Left colon (tissue), 2 donors: Measurements from ENCODE around the gene PPP6C. TPM values are rescaled to one million over a fixed set of nuclear protein-coding genes. Genes with fewer than 3 reads are reported as not detected.
"Not testable (repeated sequence)": the region's sequence is repeated elsewhere in the genome, so short reads cannot be mapped to it uniquely, and the experiment has no call there.

ENCODE experiments used
- ATAC-seq: fragments of 200-7000 bp; cut with Tn5 transposase; one replicate; pipeline ENCODE4 v1.9.1; 2020; ENCODE audit warnings: mild to moderate bottlenecking, moderate library complexity
- DNase-seq, 2 donors: peaks; one replicate each; pipeline ENCODE4 v3.0.0-alpha.2; 2020
- intact Hi-C, 2 donors: fragments of 100-400 bp; cut with DNase I in 1 of 2; cut with micrococcal nuclease in 1 of 2; formaldehyde crosslinking; loops; one replicate each; pipeline versions ENCODE4 v1.11.2 to v1.14.0; 2022; cut with DNase I, micrococcal nuclease
- long read RNA-seq: library from polyadenylated mRNA; unstranded; transcript quantifications from one replicate; pipeline ENCODE4 v2.0.0, GENCODE V29; 2021
- total RNA-seq, 2 donors: library from RNA; stranded (reverse); fragmentation: NEBNext Ultra II Directional; extraction: Animal tissue kit (Norgen Biotek cat#: 25700); gene quantifications; one replicate each; pipeline ENCODE4 v1.2.1, GENCODE V29; 2021
- donor health status: DM: no; HTN: no; CAD: no.
- donor health status: DM: yes; HTN: yes; CAD: no.

Gene PPP6C
- total RNA-seq: 10 to 100 TPM; 51.1 to 53.3 TPM
- long read RNA-seq, full-length matches to known transcripts: 44 of 53 reads
- long read RNA-seq, partial matches to known transcripts: 1 of 53 reads
- long read RNA-seq, other reads (novel, unspliced or antisense): 8 of 53 reads

DNA sequence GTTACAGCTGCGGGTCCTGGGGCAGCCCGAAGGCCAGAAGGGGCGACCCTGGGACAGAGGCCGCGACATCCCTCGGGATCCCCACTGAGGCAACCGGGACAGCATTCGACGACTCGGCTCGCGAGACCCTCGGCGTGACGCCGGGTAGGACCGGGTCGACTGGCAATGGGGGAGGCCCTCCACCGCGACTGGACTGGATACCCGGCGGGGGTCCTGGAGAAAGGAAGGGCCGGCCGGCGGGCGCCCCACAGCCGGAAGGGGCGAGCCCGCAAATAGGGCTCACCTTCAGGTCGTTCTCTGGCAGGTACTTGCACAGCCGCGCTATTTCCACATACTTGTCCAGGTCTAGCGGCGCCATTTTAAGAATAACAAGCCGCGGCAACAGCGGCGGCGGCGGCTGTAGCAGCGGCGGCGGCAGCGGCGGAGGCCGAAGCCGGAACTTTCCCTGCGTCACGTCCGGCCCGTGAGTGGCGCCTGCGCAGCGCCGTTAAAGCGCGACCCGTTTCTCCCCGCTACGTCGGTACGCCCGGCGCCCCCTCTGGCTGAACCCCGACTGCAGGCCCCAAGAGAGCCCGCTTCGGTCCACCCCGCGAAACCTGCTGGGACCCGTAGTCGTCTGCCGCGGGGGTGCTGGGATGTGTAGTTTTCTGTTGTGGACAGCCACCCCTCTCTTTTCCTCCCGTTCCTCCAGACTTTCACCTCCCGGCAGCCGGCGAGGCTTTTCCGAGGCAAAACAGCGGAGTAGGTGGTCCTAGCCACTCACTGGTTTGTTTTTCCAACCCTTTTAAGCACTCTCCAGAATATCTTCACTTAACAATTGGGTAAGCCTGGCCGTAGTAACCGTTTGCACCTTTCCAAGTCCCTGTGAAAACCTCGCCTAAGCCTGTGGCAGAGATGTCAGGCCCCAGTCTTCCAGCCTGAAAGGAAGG, at the start of gene PPP6C:
PPP6C (minus strand) TSS at position 443 of the 929 bp plus-strand sequence; CDS start at position 358, 85 bp downstream.
- intact Hi-C loops: no loop called here
- DNase-seq: peak; percentile 98 to 99
- ATAC-seq: peak; percentile 97

DNA sequence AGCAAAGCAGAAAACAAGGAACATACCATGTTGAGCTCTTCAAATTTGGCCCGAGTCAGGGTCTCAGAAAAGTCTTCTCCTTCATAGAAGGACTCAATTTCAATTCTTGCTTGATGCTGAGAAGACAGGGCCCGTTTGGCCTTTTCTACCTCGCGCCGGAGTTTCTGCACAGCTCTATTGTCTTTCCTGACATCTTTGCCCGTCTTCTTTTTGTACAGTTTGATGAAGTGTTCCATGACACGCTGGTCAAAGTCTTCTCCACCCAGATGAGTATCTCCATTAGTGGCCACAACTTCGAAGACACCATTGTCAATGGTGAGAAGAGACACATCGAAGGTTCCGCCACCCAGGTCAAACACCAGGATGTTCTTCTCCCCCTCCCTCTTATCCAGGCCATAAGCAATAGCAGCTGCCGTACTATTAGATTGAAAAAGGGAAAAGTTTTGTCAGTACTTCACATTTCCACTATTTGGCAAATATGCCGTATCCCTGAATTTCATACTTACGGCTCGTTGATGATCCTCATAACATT, 49.4 kb upstream of the PPP6C start:
- intact Hi-C loops: no loop called here
- DNase-seq (no peak), ATAC-seq (no peak)

DNA sequence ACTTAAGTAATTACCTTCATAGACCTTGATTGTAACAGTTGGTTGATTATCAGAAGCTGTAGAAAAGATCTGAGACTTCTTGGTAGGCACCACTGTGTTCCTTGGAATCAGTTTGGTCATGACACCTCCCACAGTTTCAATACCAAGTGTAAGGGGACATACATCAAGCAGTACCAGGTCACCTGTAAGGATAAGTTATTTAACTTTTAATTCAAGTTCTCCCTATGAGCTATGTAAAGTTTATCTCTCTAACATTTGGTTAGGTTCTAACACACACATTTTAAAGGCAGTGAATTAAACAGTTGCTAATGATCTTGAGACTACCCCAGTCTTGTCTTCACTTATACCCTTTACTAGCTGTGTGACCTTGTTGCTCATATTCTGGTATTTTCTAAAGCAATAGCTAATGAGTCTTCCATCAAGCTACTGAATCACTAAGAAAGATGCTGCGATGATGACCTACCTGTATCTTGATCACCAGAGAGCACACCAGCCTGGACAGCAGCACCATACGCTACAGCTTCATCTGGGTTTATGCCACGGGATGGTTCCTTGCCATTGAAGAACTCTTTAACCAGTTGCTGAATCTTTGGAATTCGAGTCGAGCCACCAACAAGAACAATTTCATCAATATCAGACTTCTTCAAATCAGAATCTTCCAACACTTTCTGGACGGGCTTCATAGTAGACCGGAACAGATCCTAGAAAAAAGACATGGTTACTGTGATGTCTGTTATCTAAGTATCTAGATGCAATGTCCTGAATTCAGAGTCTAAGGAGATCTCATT, 48.7 kb upstream of the PPP6C start:
- no peak for ATAC-seq
- no peak for DNase-seq
- intact Hi-C loops: no loop called here

DNA sequence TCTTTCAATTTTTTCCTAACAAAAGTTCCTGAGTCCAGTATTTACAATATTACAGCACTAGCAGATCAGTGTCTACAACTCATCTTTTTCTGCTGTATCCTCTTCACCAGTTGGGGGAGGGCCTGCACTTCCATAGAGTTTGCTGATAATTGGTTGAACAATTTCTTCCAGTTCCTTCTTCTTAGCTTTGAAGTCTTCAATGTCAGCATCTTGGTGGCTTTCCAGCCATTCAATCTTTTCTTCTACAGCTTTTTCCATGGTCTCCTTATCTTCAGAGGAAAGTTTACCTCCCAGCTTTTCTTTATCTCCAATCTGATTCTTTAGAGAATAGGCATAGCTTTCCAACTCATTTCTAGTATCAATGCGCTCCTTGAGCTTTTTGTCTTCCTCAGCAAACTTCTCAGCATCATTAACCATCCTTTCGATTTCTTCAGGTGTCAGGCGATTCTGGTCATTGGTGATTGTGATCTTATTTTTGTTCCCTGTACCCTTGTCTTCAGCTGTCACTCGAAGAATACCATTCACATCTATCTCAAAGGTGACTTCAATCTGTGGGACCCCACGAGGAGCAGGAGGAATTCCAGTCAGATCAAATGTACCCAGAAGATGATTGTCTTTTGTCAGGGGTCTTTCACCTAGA, 47.0 kb upstream of the PPP6C start:
- intact Hi-C loops, DNase-seq, ATAC-seq: not testable (repeated sequence)

DNA sequence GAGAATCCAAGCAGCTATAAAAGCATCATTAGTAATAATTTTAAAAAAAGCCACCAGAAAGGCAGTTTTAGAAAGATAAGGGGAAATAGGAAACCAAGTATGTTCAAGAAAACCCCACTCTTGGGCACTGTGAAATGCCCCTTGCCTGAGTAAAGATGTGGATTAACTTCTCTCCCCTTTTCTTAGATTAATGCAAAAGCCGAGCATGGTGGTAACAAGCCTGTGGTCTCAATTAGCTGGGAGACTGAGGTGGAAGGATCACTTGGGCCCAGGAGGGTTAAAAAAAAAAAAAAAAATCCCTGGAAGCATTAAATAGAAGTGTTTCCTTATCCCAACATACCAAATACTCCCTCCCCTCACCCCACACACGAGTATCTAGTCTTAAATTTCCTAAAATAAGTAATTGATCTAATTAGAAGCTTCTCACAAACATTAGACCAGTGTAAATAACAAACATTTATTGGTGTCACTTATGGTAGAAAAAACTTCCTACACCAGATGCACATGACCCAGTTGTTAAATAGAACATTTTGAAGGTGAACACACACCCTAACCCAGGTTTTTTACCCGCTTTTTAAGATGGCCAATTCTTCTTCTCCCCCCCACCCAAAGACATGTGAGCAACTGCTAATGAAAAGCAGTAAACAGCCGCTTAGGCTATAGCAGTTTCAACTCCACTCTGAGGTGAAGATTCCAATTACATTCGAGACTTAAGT, 46.4 kb upstream of the PPP6C start:
- no peak for DNase-seq
- ATAC-seq: no peak

DNA sequence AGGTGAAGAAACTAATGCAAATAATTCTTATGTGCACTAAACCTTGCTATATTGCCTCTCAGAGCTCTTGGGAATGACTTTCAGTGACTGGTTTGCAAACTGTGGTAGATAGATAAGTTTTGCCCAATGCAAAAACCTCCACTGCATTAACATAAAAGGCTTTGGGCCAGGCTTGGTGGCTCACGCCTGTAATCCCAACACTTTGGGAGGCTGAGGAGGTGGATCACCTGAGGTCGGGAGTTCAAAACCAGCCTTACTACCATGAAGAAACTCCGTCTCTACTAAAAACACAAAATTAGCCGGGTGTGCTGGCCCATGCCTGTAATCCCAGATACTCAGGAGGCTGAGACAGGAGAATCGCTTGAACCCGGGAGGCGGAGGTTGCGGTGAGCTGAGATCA, 44.5 kb upstream of the PPP6C start:
- DNase-seq, ATAC-seq, intact Hi-C loops: not testable (repeated sequence)

More for the DNA sequence above, 46.4 kb upstream of the PPP6C start:
- intact Hi-C loops: no loop called here

DNA sequence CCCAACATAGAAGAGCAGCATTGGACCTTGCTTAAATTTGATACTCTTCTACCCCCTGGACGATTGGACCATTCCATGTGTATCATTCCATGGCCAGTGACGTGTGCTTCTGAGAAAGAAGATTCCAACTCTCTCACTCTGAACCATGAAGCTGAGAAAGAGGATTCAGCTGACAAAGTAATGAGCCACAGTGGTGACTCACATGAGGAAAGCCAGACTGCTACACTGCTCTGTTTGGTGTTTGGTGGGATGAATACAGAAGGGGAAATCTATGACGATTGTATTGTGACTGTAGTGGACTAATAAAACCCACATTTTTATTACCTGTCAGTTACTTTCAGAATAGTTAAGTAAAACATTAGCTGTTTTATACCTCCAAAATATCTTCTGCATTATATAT, 44.1 kb upstream of the PPP6C start:
- ATAC-seq: peak; percentile 48
- peak in 1 of 2 donors; percentile 28 for DNase-seq
- intact Hi-C loops: no loop called here

DNA sequence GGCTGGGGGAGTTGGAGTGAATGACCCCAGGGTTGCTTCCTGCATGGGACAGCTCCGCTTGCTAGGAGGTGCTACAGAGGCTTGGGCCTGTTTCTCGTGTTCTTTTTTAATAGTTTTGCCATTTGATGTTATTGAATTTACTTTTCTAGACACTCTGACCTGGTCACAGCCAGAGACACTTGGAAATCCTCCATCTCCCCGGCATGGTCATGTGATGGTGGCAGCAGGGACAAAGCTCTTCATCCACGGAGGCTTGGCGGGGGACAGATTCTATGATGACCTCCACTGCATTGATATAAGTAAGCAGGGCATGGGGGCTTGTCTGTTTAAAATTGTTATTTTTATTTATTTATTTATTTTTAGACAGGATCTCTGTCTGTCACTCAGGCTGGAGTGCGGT, 38.2 kb upstream of the PPP6C start:
- ATAC-seq: no peak

DNA sequence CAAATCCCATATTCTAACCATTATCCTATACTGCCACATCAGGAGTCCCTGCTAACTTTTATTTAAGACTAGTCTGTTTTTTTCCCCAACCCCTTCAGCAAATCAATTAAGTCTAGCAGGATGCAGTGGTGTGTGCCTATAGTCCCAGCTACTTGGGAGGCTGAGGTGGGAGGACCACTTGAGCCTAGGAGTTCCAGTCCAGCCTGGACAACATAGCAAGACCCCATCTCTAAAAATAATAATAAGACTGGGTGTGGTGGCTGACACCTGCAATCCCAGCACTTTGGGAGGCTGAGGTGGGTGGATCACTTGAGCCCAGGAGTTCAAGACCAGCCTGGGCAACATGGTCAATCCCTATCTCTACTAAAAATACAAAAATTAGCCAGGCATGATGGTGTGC, 35.3 kb upstream of the PPP6C start:
- ATAC-seq, intact Hi-C loops: not testable (repeated sequence)

More for the DNA sequence above, 38.2 kb upstream of the PPP6C start:
- DNase-seq: no peak
- intact Hi-C loops: no loop called here

DNA sequence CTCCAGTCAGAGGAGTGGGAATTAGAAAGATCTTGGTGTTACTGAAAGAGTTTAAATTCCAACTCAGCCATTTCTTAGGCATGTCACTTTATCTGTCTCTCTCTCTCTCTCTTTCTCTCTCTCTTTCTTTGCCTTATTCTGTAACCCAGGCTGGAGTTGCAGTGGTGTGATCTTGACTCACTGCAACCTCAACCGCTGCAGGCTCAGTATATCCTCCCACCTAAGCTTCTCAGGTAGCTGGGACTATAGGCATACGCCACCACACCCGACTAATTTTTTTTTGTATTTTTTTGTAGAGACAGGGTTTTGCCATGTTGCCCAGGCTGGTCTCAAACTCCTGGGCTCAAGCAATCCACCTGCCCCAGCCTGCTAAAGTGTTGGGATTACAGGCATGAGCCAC, 29.0 kb upstream of the PPP6C start:
- no peak for DNase-seq
- no peak for ATAC-seq
- intact Hi-C loops: no loop called here

More for the DNA sequence above, 35.3 kb upstream of the PPP6C start:
- not testable (repeated sequence) for DNase-seq

DNA sequence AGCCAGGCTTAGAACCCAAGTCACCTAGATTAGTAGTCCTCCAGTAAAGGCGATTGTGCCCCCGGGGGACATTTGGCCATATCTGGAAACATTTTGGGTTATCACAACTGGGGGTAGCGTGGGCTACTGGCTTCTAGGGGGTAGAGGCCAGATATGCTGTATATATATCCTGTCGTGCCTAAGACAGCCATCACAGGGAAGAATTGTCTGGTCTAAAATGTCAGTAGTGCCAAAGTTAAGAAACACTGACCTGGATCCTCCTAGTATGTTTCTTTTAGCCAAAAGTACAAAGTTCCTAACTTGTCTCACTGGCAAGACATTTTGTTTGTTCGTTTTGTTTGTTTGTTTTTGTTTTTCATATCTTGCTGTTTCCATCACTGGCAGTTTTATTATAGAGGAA, 24.6 kb upstream of the PPP6C start:
- no peak for ATAC-seq
- intact Hi-C loops: no loop called here

DNA sequence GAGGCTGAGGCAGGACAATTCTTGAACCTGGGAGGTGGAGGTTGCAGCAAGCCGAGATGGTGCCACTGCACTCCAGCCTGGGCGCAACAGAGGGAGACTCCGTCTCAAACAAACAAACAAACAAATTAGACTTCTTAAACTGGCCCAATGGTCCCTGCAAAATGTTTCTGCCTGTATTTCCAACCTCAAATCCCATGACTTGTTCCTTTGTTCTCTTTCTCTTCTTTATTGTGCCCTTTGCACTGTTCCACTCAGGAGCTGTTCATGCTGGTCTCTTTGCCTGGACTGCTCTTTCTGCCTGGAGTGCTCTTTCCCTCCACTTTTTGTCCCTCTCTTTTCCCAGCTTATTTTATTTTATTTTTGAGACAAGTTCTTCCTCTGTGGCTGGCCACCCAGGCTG, 14.9 kb upstream of the PPP6C start:
- no peak for DNase-seq
- no peak for ATAC-seq
- intact Hi-C loops: no loop called here

More for the DNA sequence above, 24.6 kb upstream of the PPP6C start:
- DNase-seq: no peak

DNA sequence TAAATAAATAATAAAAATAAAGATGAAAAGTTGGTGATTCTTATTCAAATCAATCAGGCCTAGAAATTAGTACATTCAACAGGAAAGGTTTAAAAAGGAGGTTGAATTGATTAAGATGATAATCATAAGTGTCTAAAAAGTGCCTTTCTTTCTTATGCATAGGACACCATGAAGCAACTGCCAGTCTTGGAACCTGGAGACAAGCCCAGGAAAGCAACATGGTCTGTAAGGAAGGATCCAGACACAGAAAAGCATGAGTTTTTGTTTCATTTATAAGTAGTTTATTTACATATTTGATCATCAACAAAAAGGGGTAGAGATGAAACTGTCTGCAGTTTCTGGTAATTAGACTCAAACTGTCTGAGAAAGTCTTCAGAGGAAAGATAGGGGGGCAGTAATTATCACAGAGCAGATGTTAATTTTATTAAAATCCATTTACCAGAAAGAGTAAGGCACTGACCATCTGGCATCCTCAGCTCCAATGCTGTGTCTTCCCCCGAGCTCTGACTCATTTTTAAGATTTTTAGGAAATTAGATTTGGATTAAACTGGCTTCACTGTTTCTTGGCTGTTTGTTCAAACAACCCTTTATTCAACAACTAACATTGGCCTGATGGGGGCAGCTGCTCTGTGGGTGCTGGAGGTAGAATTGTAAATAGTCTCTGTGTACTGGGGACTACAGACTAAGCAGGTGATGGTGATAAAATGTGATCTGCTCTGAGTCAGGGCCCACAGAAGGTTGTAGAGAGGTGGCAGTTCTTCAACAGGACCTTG, 13.4 kb upstream of the PPP6C start:
- DNase-seq: no peak
- no peak for ATAC-seq

DNA sequence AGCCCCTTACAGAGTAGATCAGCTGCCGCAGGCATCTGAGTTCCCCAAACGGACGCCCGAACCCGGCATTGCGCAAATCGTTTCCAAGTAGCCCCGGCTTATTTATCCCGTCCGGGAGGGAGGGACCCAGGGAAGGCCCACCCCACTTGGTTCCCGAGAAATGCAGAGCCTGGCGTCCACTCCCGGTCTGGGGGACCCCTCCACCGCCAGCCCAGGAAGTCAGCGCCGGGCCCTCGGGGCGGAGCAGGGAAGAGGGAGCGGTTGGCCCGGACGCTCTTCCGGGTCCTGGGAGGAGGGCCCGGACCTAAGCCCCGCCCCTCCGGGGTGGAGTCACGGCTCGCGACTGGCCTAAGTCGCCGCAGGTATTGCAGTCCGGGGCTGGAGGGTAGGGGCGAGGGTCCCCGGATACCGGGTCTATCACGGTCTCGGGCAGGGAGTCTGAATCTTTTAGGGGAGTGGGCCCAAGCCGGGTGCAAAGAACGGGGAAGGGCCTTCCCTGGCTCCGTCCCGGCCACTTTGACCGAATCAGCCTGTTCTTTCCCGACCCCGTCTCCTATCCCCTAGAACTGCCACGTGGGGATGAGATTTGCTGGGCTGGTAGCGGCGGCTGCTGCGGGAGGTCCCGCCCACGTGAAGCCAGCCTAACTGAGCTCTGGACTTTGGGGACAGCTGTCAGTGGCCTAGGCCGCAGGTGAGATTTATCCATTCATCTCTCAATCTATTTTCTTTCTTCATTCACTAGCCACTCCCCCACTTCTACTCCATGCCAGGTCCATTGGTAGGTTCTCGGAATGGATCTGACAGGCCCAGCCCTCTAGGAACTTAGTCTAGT, 10.8 kb upstream of the PPP6C start, which contains the start of gene RABEPK:
RABEPK (plus strand) TSS at position 327 of the 832 bp plus-strand sequence. CDS start 2,472 bp downstream, outside the sequence.
- peak; percentile 93 to 97 for DNase-seq
- ATAC-seq: peak; percentile 94
- intact Hi-C loops: no loop called here

More for the DNA sequence above, 13.4 kb upstream of the PPP6C start:
- intact Hi-C loops: no loop called here

DNA sequence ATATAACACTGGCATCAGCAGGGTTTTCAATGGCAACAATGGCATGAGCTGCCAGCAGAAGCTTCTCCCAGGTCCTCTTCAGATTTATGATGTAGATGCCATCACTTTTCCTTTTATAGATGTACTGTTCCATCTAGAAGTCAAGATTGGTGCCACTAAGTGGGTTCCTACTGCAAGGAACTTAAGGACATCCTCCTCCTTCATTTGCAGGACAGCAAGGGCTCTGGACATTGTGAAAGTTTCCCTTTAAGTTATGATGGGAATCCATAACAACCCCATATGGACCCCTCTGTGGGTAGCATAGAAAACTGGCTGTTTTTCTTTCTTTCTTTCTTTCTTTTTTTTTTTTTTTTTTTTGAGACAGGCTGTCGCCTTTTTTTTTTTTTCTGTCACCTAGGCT, 6.0 kb upstream of the PPP6C start:
- ATAC-seq, intact Hi-C loops, DNase-seq: not testable (repeated sequence)

DNA sequence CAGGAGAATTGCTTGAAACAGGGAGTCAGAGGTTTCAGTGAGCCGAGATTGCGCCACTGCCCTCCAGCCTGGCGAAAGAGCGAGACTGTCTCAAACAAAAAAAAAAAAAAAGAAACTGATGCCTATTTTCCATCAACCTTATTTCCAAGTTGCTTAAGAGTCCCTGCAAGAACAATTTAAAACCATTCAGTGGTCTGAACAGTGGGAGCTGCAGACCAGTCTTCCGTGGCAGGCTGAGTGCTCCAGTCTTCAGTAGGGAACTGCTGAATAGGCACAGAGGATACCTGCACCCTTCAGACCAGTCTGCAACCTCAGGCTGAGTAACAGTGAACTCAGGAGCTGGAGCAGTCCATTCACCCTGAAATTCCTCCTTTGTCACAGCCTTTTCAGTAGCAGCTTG, 4.9 kb upstream of the PPP6C start:
- intact Hi-C loops, ATAC-seq, DNase-seq: not testable (repeated sequence)
